Measurements from ENCODE around the gene AFAP1.

The AFAP1 gene

DNA sequence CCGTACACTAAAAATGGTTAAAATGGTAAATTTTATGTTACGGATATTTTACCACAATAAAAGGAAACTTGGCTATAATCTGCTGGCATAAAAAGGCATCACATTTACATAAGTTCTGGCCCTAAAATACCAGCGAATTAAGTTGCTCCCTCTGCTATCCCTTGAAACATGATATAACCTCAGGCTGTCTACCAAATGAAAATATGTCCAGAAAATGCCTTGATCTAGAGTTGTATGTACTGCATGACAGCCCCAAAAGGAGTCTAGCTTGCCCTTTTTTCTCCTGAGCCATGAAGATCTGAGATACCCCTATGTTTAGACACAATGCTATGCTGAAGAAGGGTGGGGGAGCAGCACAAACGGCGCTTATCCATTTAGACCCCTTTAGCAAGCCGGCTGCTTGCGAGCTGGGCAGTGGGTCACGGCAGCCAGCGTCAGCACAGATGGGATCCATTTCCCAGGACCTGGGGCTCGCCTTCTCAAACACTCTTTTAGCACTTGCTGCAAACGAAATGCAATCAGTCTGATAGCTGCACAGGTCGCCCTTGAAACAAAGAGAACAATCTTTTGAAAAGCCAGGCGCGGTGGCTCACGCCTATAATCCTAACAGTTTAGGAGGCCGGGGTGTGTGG is 77.0 kb downstream of the AFAP1 start:
- no peak for DNase-seq

- DNase-seq = no peak
These were observed 78.2 kb downstream of the AFAP1 start for GRCh38 chr4:7861440-7861881.

- DNase-seq = no peak
These were observed 79.0 kb downstream of the AFAP1 start for GRCh38 chr4:7860600-7861163.

GRCh38 chr4:7859326-7859725 is 80.3 kb downstream of the AFAP1 start:
- DNase-seq = no peak

DNA sequence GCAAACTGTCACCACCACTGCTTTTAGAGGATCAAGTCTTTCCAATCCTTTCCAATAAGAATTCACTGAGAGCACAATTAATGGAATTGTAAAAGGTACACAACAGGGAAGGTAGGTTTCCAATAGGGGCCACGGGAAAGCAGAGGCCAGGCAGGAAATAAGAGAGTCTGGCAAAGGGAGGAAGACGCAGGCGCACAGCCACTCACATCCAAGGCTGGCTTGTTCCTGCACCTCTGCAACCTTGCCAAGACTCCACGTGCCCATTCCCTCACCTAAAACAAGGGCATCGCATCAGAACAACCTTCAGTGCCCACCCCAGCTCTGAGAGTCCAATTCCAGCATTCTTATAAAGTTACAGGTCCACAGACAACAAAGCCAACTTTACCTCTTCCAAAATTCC is 81.2 kb downstream of the AFAP1 start:
- no peak for DNase-seq

- DNase-seq = no peak
These were observed 81.7 kb downstream of the AFAP1 start for GRCh38 chr4:7857993-7858392.

- no peak for DNase-seq
These were observed 82.4 kb downstream of the AFAP1 start for GRCh38 chr4:7857238-7857701.

- no peak for DNase-seq
These were observed 83.9 kb downstream of the AFAP1 start for GRCh38 chr4:7855731-7856130.

DNA sequence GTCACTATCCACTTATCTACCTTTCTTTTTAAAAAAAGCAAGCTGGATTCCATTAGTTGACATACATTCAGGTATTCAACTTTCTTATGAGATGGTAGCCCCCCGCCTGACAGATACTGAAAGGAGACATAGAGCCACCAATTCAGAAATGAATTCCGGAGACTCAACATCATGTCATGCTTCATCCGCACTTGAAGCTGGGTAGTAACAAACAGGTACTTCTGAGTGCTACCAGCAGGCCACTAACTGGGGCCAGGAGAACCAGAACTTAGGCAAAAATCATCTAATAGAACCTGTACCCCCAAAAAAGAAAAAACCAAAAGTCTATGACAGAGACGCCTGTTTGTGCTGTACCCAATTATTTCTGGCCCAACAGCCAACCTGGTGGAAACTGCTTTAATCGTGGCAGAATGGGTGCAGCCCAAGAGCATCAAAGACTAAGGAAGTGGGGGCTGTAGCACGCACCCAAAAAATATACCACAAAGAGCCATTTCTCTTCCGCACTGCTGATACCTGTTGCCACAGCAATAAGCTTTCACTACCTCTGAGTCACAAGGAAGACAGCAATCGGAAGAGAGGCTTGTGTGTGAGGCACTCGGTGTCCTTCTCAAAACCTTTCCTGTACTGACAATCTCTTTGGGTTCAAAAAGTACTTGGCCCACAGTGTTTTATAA is 84.8 kb downstream of the AFAP1 start:
- DNase-seq = no peak

GRCh38 chr4:7854216-7854615 is 85.4 kb downstream of the AFAP1 start:
- peak in 1 of 2 donors; percentile 15 for DNase-seq

GRCh38 chr4:7853271-7853670 is 86.4 kb downstream of the AFAP1 start:
- DNase-seq = no peak

DNA sequence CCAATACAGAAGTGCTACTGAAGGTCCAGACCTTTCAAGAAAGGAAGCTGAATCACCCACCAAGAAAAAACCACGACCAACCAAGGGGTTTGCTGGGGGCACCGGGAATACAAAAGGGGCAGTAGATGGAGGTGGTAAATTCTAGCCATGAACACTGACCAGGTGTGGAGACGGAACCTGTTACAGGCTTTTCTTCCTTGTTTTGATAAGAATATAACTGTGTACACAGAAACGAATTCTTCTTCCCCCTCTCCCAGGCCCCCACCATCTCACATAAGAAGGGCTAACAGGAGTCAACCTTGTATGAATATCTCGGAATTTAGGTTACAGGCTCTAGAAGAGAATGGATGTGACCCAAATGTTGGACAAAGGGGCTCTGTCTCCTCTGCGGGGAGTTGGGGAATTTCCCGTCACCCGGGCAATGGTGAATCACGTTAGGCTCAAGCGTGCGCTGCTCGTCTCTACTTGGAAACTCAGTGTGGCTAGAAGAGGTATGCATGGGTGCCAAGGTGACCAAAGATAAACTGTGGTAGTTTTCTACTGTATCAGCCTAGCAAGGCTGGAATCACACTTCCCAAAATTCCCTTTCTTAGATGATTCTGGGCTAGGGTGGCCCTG is 87.0 kb downstream of the AFAP1 start:
- DNase-seq = no peak

GRCh38 chr4:7850489-7850888 is 89.2 kb downstream of the AFAP1 start:
- no peak for DNase-seq

- DNase-seq = no peak
These were observed 92.5 kb downstream of the AFAP1 start for GRCh38 chr4:7847206-7847605.

DNA sequence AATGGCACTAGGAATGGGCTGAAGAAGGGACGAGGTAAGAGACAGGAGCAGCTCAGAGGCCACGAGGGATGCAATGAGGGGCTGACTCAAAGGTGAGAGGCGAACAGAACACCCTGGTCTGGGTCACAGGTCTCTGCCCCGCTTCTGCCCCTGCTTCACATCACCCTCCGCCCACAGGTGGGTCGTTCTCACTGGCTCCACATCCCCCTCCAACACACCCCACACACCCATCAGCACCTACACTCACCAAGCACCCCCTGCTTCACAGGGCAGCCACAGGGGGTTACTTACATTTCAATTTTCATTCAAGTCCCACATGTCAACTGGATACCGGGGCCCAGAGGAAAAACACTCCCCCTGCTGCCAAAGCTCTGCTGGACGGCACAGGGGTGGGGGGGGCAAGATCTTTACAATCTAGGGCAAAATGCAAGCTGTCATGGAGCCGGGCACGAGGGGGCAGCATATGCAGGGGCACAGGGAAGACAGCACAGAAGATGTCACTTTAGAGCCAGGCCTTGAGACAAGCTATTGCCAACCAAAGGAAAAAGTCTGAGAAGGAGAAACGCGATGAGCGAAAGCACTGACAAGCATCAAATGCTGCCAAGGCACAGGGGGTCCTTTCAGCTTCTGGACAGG is 94.0 kb downstream of the AFAP1 start:
- no peak for DNase-seq

DNA sequence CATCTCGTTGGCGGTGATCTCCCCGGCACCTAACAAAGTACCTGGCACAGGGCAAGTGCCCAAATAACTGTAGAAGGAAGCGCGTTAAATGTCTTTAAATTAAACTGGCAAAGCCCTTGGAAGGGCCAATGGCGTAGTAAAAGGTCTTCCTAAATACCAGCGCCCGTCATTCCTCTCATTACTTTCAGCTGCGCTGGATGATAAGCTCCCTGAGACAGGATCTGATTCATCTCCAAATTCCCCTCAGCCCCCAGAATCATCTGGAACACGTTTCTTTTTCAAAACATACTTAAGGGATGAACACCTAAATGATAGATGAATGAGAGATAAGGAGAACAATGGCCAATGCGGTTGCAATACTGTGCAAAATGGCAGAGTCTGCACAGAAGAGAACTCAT is 95.1 kb downstream of the AFAP1 start:
- DNase-seq = no peak

DNA sequence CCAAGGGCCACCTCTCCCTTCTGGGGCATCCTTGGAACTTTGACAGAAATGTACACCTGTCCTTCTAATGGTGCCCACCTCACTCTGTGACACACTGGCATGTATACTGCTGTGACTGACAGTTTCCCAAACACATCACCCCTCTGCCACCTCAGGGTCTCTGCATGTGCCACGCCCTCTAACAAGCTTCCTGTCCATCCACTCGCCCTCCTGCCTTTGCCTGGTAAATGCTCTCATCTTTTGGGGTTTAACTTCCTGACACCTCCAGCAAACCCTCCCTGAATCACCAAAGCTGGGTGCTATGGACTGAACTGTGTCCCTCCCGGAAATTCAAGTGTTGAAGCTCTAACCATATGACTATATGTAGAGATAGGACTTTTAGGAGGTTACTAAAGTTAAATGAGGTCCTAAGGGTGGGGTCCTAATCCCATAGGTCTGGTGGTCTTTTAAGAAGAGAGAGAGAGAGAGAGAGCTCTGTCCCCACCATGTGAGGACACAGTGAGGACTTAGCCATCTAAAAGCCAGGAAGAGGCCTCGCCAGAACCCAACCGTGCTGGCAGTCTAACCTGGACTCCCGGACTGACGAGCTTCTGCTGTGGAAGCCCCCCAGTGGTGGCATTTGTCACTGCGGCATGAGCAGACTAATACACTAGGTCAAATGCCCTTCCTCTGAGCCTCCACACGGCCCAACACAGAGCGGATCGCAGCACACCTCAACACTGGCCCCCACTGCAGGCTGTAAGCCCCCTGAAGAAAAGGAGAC is 95.6 kb downstream of the AFAP1 start:
- peak in 1 of 2 donors; percentile 21 for DNase-seq

GRCh38 chr4:7842384-7843279 is 97.0 kb downstream of the AFAP1 start:
- no peak for DNase-seq

- DNase-seq = no peak
These were observed 97.8 kb downstream of the AFAP1 start for GRCh38 chr4:7841894-7842293.

- DNase-seq = no peak
These were observed 98.6 kb downstream of the AFAP1 start for GRCh38 chr4:7841071-7841470.

- no peak for DNase-seq
These were observed 99.8 kb downstream of the AFAP1 start for GRCh38 chr4:7839856-7840255.
